ENCODE measurements around the gene SNX9.

SNX9 gene

DNA sequence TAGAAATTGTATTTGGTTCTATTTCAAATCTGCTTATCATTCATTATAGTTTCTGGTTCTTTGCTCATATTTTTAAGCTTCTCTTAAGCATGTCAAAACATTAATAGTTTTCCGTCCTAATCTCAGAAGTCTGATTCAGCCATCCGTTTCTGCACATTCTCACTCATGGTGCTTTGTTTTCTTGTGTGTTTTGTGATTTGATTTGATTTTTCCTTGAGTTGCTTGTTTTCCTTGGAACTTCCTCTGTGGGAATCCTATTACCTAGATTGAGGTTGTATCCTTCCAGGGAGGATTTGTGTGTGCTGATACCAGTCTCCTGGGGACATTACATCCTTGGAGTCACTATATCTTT, 7.9 kb downstream of the SNX9 start:
- no peak for DNase-seq (ENCODE audit: low spot score)
- in situ Hi-C loops (cut with MboI; ENCODE audit: low pct_unique_long_range_greater_than_20kb, low sequenced_read_pairs, unreplicated experiment), result no loop called here
- TF ChIP-seq CTCF (IDR thresholded peaks at IDR 0.05; ENCODE audit: extremely low read depth, insufficient read depth, missing control alignments), result no peak

DNA sequence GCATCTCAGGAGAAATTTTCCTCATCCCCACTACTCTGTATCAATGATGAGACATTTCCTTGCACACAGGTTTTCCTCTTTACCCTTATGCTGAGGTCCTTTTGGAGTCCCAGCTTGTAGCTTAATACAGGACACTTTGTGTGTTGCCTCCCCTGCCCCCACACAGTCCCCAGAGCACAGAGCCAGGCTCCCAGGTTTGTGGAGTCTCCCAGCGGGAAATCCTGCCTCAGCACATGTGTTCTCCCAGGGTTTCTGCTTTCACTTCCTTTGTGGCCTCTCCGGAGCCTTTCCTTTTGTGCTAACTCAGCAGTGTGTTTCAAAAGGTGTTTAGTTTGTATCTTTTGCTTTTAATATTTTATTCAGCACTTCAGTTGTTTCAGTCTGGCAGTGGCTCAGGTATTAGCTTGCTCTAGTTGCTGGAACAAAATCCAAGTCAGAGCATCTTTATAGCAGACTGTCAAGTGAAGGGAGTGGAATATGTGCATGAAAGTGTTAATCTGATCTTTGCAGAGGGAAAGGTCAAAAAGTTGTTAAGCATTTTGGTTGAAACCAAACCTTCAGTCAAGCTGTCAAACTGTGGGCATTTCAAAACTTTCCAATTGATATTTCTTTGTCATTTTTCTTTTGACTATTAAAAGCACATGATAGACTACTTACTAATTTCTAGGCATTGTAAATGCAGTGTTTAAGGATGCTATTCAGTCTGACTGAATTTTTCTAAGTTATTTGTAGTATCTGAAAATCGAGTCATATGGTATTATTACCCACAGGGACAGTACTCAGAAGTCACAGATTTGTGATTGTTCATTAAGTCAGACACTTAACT, 8.6 kb downstream of the SNX9 start:
- in situ Hi-C loops (cut with MboI; ENCODE audit: low pct_unique_long_range_greater_than_20kb, low sequenced_read_pairs, unreplicated experiment), result no loop called here
- no peak for DNase-seq (ENCODE audit: low spot score)
- TF ChIP-seq CTCF (IDR thresholded peaks at IDR 0.05; ENCODE audit: extremely low read depth, insufficient read depth, missing control alignments), result no peak

DNA sequence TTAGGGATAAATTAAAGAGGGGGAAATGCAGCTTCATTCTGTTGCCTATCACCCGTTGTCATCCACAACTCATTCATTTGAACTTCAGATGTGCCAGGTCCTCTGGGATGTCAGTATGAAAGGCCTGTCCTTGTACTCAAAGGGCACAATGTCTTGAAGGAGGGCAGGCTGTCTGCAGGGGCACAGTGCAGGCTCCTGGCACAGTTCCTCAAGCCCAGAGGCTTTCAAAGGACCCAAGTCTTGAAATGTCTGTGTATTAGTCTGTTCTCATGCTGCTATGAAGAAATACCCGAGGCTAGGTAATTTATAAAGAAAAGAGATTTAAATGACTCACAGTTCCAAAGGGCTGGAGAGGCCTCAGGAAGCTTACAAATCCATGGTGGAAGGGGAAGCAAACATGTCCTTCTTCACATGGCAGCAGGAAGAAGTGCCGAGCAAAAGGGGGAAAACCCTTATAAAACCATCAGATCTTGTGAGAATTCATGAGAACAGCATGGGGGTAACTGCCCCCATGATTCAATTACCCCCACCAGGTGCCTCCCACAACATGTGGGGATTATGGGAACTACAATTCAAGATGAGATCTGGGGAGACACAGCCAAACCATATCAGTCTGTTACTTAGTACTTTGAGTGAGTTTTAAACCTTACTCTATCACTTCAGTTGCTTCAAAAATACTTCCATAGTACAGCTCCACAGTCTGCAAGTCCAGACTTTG, 9.4 kb downstream of the SNX9 start:
- in situ Hi-C loops (cut with MboI; ENCODE audit: low pct_unique_long_range_greater_than_20kb, low sequenced_read_pairs, unreplicated experiment), result no loop called here
- DNase-seq (ENCODE audit: low spot score), result no peak
- TF ChIP-seq CTCF (IDR thresholded peaks at IDR 0.05; ENCODE audit: extremely low read depth, insufficient read depth, missing control alignments), result no peak

GRCh38 chr6:157834549-157834948, 11.5 kb downstream of the SNX9 start:
- DNase-seq (ENCODE audit: low spot score), result no peak
- no peak for TF ChIP-seq CTCF (IDR thresholded peaks at IDR 0.05; ENCODE audit: extremely low read depth, insufficient read depth, missing control alignments)
- in situ Hi-C loops (cut with MboI; ENCODE audit: low pct_unique_long_range_greater_than_20kb, low sequenced_read_pairs, unreplicated experiment), result no loop called here

- TF ChIP-seq CTCF (IDR thresholded peaks at IDR 0.05; ENCODE audit: extremely low read depth, insufficient read depth, missing control alignments), result no peak
- no peak for DNase-seq (ENCODE audit: low spot score)
- in situ Hi-C loops (cut with MboI; ENCODE audit: low pct_unique_long_range_greater_than_20kb, low sequenced_read_pairs, unreplicated experiment), result no loop called here
These were observed 15.8 kb downstream of the SNX9 start for GRCh38 chr6:157838718-157839430.

- in situ Hi-C loops (cut with MboI; ENCODE audit: low pct_unique_long_range_greater_than_20kb, low sequenced_read_pairs, unreplicated experiment), result no loop called here
- TF ChIP-seq CTCF (IDR thresholded peaks at IDR 0.05; ENCODE audit: extremely low read depth, insufficient read depth, missing control alignments), result no peak
- DNase-seq (ENCODE audit: low spot score), result no peak
These were observed 16.6 kb downstream of the SNX9 start for GRCh38 chr6:157839606-157840005.

Data from GM13977 (cell line).